Neuronal stem cell (in vitro differentiated cells): ENCODE measurements around the gene INTU.

ENCODE experiments used
- DNase-seq: peaks from one replicate; pipeline ENCODE4 v3.0.0-alpha.2; 2013; ENCODE audit warnings: low spot score
- H2AFZ ChIP-seq: one replicate; pipeline ENCODE4 v1.6.1; 2013; ENCODE audit warnings: mild to moderate bottlenecking, low read length, inconsistent platforms
- H2AK5ac ChIP-seq: 2 replicates; pipeline ENCODE4 v1.6.1; 2013; ENCODE audit warnings: low read depth, mild to moderate bottlenecking, inconsistent platforms, low read length, moderate library complexity, mixed read lengths
- H2BK120ac ChIP-seq: 2 replicates; pipeline ENCODE4 v1.6.1; 2013; ENCODE audit warnings: low read depth, mild to moderate bottlenecking, inconsistent platforms, low read length, moderate library complexity, mixed read lengths
- H2BK12ac ChIP-seq: one replicate; pipeline ENCODE4 v1.6.1; 2013; ENCODE audit warnings: low read length, inconsistent platforms
- H2BK15ac ChIP-seq: 2 replicates; pipeline ENCODE4 v1.6.1; 2013; ENCODE audit warnings: mild to moderate bottlenecking, low read length, inconsistent platforms, mixed read lengths
- H2BK5ac ChIP-seq: one replicate; pipeline ENCODE4 v1.6.1; 2013; ENCODE audit warnings: inconsistent platforms, mild to moderate bottlenecking, low read length, moderate library complexity
- H3K14ac ChIP-seq: one replicate; pipeline ENCODE4 v1.6.1; 2013; ENCODE audit warnings: low read length, inconsistent platforms
- H3K18ac ChIP-seq: 2 replicates; pipeline ENCODE4 v1.6.1; 2013; ENCODE audit warnings: low read length, inconsistent platforms
- H3K23ac ChIP-seq: 2 replicates; pipeline ENCODE4 v1.6.1; 2013; ENCODE audit warnings: low read depth, mild to moderate bottlenecking, mixed read lengths, low read length, inconsistent platforms; ENCODE audit not compliant: poor library complexity
- H3K27ac ChIP-seq: replicated peaks from 3 replicates; pipeline ENCODE4 v1.5.1; 2013; ENCODE audit warnings: low read length, inconsistent platforms
- H3K27me3 ChIP-seq, 3 experiments: 2 replicates each; pipeline ENCODE4 v1.6.1; 2013; ENCODE audit warnings: low read length in 3 of 3, mild to moderate bottlenecking in 2 of 3, inconsistent platforms in 1 of 3, low read depth in 1 of 3, mixed read lengths in 1 of 3, moderate library complexity in 1 of 3; ENCODE audit not compliant: control insufficient read depth in 3 of 3, insufficient read depth in 3 of 3
- H3K36me3 ChIP-seq, 2 donors: replicated peaks in 1 of 2; 2 replicates each; pipeline ENCODE4 v1.6.1; 2013; ENCODE audit warnings: low read length in 2 of 2; ENCODE audit not compliant: control insufficient read depth in 2 of 2, insufficient read depth in 2 of 2
- H3K4ac ChIP-seq: 2 replicates; pipeline ENCODE4 v1.6.1; 2013; ENCODE audit warnings: inconsistent platforms, mild to moderate bottlenecking, low read length, moderate library complexity
- H3K4me1 ChIP-seq, 2 donors: 1 replicate in 1 of 2; 2 replicates in 1 of 2; pipeline ENCODE4 v1.6.1; 2013; ENCODE audit warnings: low read length in 2 of 2, low read depth in 1 of 2; ENCODE audit not compliant: control insufficient read depth in 2 of 2, insufficient read depth in 1 of 2
- H3K4me2 ChIP-seq: one replicate; pipeline ENCODE4 v1.6.1; 2013; ENCODE audit warnings: mild to moderate bottlenecking, low read length, inconsistent platforms; ENCODE audit not compliant: insufficient read depth, poor library complexity, severe bottlenecking
- H3K4me3 ChIP-seq, 2 donors: 2 replicates each; pipeline ENCODE4 v1.5.1; 2013; ENCODE audit warnings: low read length in 2 of 2, mild to moderate bottlenecking in 2 of 2, inconsistent platforms in 1 of 2, moderate library complexity in 1 of 2
- H3K79me1 ChIP-seq: one replicate; pipeline ENCODE4 v1.6.1; 2013; ENCODE audit warnings: low read depth, mild to moderate bottlenecking, inconsistent platforms, low read length, moderate library complexity
- H3K9ac ChIP-seq: one replicate; pipeline ENCODE4 v1.6.1; 2013; ENCODE audit warnings: mild to moderate bottlenecking, low read depth, low read length, inconsistent platforms; ENCODE audit not compliant: poor library complexity
- H3K9me3 ChIP-seq, 2 donors: replicated peaks in 1 of 2; 2 replicates each; pipeline versions ENCODE3 to v1.6.1; 2013; ENCODE audit warnings: low read length in 2 of 2, mild to moderate bottlenecking in 2 of 2, inconsistent platforms in 1 of 2, low read depth in 1 of 2, mixed read lengths in 1 of 2, moderate library complexity in 1 of 2; ENCODE audit not compliant: control insufficient read depth in 2 of 2, insufficient read depth in 1 of 2
- H4K8ac ChIP-seq: one replicate; pipeline ENCODE4 v1.6.1; 2013; ENCODE audit warnings: low read depth, mild to moderate bottlenecking, inconsistent platforms, low read length, moderate library complexity
- H4K91ac ChIP-seq: one replicate; pipeline ENCODE4 v1.6.1; 2013; ENCODE audit warnings: low read length, low read depth, mild to moderate bottlenecking, inconsistent platforms; ENCODE audit not compliant: poor library complexity
- WGBS, 2 donors: extraction: QIAGEN DNeasy Blood & Tissue Kit; methylation state at CpG; one replicate each; pipeline ENCODE4 v1.1.7; 2013; ENCODE audit warnings: missing lambda C conversion rate in 2 of 2, mixed read lengths in 1 of 2; ENCODE audit not compliant: insufficient read length in 2 of 2, insufficient replicate concordance in 1 of 2; ENCODE audit errors: extremely low coverage in 2 of 2; 5-methylcytosine and 5-hydroxymethylcytosine counted together

Gene INTU

GRCh38 chr4:127629371-127629770 is 3.4 kb upstream of the INTU start:
- Histone ChIP-seq H2BK5ac (no peak overlapping the region), H3K9ac (no peak overlapping the region), H2AK5ac (no peak overlapping the region), H4K91ac (no peak overlapping the region), H2AFZ (no peak overlapping the region), H3K18ac (no peak overlapping the region), H3K14ac (no peak overlapping the region), H3K4ac (no peak overlapping the region), H3K27ac (no peak overlapping the region), H3K9me3 (no peaks in the 10 kb centered on the region), H3K79me1 (no peaks in the 10 kb centered on the region), H2BK120ac (no peak overlapping the region), H3K36me3 (no peaks in the 10 kb centered on the region), H2BK12ac (no peak overlapping the region), H3K23ac (no peak overlapping the region), H4K8ac (no peak overlapping the region), H3K4me2 (no peak overlapping the region), H3K4me1 (peaks cover 0 to 3% of the 10 kb centered on the region in 2 donors), H3K27me3 (peaks cover 0 to under 1% (median 0%) of the 10 kb centered on the region in 3 experiments), H3K4me3 (no peak overlapping the region), H2BK15ac (no peak overlapping the region)
- DNase-seq: no peak
- WGBS, 2 donors: no CpG with 5 or more reads among the region's 3 CpGs

- DNase-seq: no peak
- Histone ChIP-seq H3K4ac (no peak overlapping the region), H2BK15ac (no peak overlapping the region), H2BK5ac (no peak overlapping the region), H3K23ac (no peak overlapping the region), H3K4me1 (no peaks in the 10 kb centered on the region), H3K27ac (no peak overlapping the region), H4K8ac (no peak overlapping the region), H2BK12ac (no peak overlapping the region), H4K91ac (no peak overlapping the region), H2BK120ac (no peak overlapping the region), H3K9me3 (no peaks in the 10 kb centered on the region), H3K18ac (no peak overlapping the region), H3K4me2 (no peak overlapping the region), H2AFZ (no peak overlapping the region), H3K9ac (no peak overlapping the region), H3K4me3 (no peak overlapping the region), H3K14ac (no peak overlapping the region), H3K79me1 (no peaks in the 10 kb centered on the region), H2AK5ac (no peak overlapping the region), H3K27me3 (no peaks in the 10 kb centered on the region), H3K36me3 (no peaks in the 10 kb centered on the region)
- no CpG with 5 or more reads among the region's 5 CpGs for WGBS, 2 donors
Measured at GRCh38 chr4:127630152-127630551, 2.6 kb upstream of the INTU start.

DNA sequence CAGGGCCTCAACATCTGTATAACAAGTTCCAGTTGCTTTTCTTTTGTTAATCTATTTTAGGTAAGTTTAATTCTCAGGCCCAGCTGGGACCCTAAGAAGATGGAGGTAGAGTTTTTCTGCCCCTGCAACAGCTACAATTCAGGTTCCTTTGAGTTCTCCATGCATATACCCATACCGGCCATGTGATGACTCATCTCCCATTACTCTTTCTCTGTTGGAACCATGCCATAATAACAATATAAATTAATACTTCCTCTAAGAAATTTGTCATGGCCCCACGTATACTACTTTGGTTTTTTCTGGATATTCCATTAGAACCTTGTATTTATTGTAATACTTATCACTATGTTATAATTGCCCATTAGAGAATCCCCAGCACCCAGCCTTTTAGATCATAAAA is 1.3 kb upstream of the INTU start:
- no peaks in the 10 kb centered on the region for H3K36me3 ChIP-seq
- no peak overlapping the region for H3K4me2 ChIP-seq
- no peak overlapping the region for H4K91ac ChIP-seq
- H3K4me3 ChIP-seq: no peak overlapping the region
- H3K18ac ChIP-seq: no peak overlapping the region
- no peak overlapping the region for H3K27ac ChIP-seq
- no peak overlapping the region for H2BK15ac ChIP-seq
- no peaks in the 10 kb centered on the region for H3K27me3 ChIP-seq
- H2BK120ac ChIP-seq: no peak overlapping the region
- no CpG with 5 or more reads among the region's 2 CpGs for WGBS, 2 donors
- no peaks in the 10 kb centered on the region for H3K79me1 ChIP-seq
- H2AK5ac ChIP-seq: no peak overlapping the region
- DNase-seq: no peak
- H2BK5ac ChIP-seq: no peak overlapping the region
- H3K9ac ChIP-seq: no peak overlapping the region
- H2AFZ ChIP-seq: peak overlapping the region; percentile 8
- H3K4ac ChIP-seq: no peak overlapping the region
- H3K9me3 ChIP-seq: no peaks in the 10 kb centered on the region
- no peak overlapping the region for H3K23ac ChIP-seq
- no peak overlapping the region for H4K8ac ChIP-seq
- H3K4me1 ChIP-seq: no peaks in the 10 kb centered on the region
- H3K14ac ChIP-seq: no peak overlapping the region
- H2BK12ac ChIP-seq: no peak overlapping the region

GRCh38 chr4:127634181-127634580 is 1.4 kb downstream of the INTU start:
- Histone ChIP-seq H4K8ac (no peak overlapping the region), H2BK12ac (no peak overlapping the region), H3K4me2 (no peak overlapping the region), H2BK15ac (no peak overlapping the region), H3K27me3 (no peaks in the 10 kb centered on the region), H3K9ac (no peak overlapping the region), H3K36me3 (peaks cover 0 to 2% of the 10 kb centered on the region in 2 donors), H3K4me3 (peak overlapping the region in 1 of 2 donors; percentile 68), H3K27ac (no peak overlapping the region), H3K4me1 (no peaks in the 10 kb centered on the region), H2AK5ac (no peak overlapping the region), H3K4ac (no peak overlapping the region), H3K18ac (no peak overlapping the region), H3K23ac (no peak overlapping the region), H2BK120ac (no peak overlapping the region), H3K9me3 (no peaks in the 10 kb centered on the region), H2BK5ac (no peak overlapping the region), H3K14ac (no peak overlapping the region), H3K79me1 (peaks cover 2% of the 10 kb centered on the region), H2AFZ (no peak overlapping the region), H4K91ac (no peak overlapping the region)
- WGBS, 2 donors: no CpG with 5 or more reads among the region's 3 CpGs
- no peak for DNase-seq
